ENCODE measurements around the gene CLK2. TPM values are rescaled to one million over a fixed set of nuclear protein-coding genes. Genes with fewer than 3 reads are reported as not detected.

Gene CLK2
- total RNA-seq, 1 experiment from 2014 or later: 72.6 TPM

GRCh38 chr1:155278689-155279160 is 5.4 kb upstream of the CLK2 start:
- intact Hi-C loops (cut with micrococcal nuclease): loop anchor here (5.0 kb wide), 1 partner anchor 224 kb away; no protein-coding TSS in a partner anchor
- no peak for ATAC-seq
- CTCF ChIA-PET: interaction anchor here (0.8 to 1.2 kb wide), 5 partner anchors 28 to 72 kb away, joined by 3 to 5 read pairs (median 4); no protein-coding TSS in a partner anchor
- RAD21 ChIA-PET (ENCODE audit: low non-redundant PET in 1 of 2, low total read pairs in 2 of 2, uncharacterized antibody in 2 of 2, unreplicated experiment in 2 of 2): interaction anchor here in 1 of 2 experiments (0.6 kb wide), 1 partner anchor 284 kb away, joined by 5 read pairs; no protein-coding TSS in a partner anchor
- TF ChIP-seq SIN3A (IDR thresholded peaks at IDR 0.05; ENCODE audit: low read depth) (no peak), JUND (IDR thresholded peaks at IDR 0.05) (no peak), FOSL1 (IDR thresholded peaks at IDR 0.05; ENCODE audit: low read depth) (no peak), REST (IDR thresholded peaks at IDR 0.05; ENCODE audit: low read depth) (no peak), SRF (IDR thresholded peaks at IDR 0.05; ENCODE audit: low read depth) (no peak), ELF1 (IDR thresholded peaks at IDR 0.05; ENCODE audit: borderline replicate concordance, low read depth) (no peak), EZH2 (IDR thresholded peaks at IDR 0.05) (no peak), ZNF274 (IDR thresholded peaks at IDR 0.05; ENCODE audit: low read depth, low read length) (no peak), EGR1 (IDR thresholded peaks at IDR 0.05; ENCODE audit: low read depth) (no peak), ZFX (IDR thresholded peaks at IDR 0.05) (no peak), SP1 (IDR thresholded peaks at IDR 0.05; ENCODE audit: low read depth) (no peak), CEBPB (IDR thresholded peaks at IDR 0.05; ENCODE audit: low read depth) (no peak)
- no peak for DNase-seq (ENCODE audit: low read depth, low spot score)
- Histone ChIP-seq H3K79me2 (ENCODE audit: insufficient read depth, low read length) (peaks cover 2% of the 10 kb centered on the region; the same call in 1 of the 2 replicates), H3K9me3 (ENCODE audit: control insufficient read depth in 1 of 2, insufficient read depth in 1 of 2, low read depth in 1 of 2, low read length in 2 of 2) (no peaks in the 10 kb centered on the region), H3K27ac (ENCODE audit: low read depth, low read length) (no peak overlapping the region), H3K9ac (ENCODE audit: low read length) (no peak overlapping the region), H3K4me3 (replicated peaks in 1 of 2; ENCODE audit: low read depth in 1 of 2, low read length in 2 of 2) (no peak overlapping the region; a peak in 1 of 4 replicates), H3K36me3 (ENCODE audit: control insufficient read depth in 1 of 2, insufficient read depth in 2 of 2, low read length in 2 of 2) (no peaks in the 10 kb centered on the region), H4K20me1 (ENCODE audit: insufficient read depth) (no peaks in the 10 kb centered on the region), H3K27me3 (ENCODE audit: insufficient read depth, low read length) (no peaks in the 10 kb centered on the region), H3K9me2 (ENCODE audit: insufficient read depth) (no peaks in the 10 kb centered on the region), H2AFZ (ENCODE audit: low read depth, low read length, poor library complexity, severe bottlenecking) (no peak overlapping the region), H3K4me1 (ENCODE audit: control insufficient read depth in 1 of 2, insufficient read depth in 2 of 2, low read length in 2 of 2) (peaks cover 8 to 26% of the 10 kb centered on the region in 2 experiments), H3K4me2 (ENCODE audit: low read length) (peak overlapping the region; percentile 100)
- BruUV-seq (replicated peaks): no TSS peak
- POLR2A ChIA-PET: interaction anchor here (1.2 kb wide), 1 partner anchor 30 kb away, joined by 3 read pairs; the partner anchor contains the start of gene FDPS
